Measurements from ENCODE around the gene PDE7B. TPM values are rescaled to one million over a fixed set of nuclear protein-coding genes. Genes with fewer than 3 reads are reported as not detected.
A peak's percentile ranks its signal among the peaks of the same experiment; 100 is the strongest.

The PDE7B gene
- total RNA-seq (2021): 0.05 TPM in 1 of 3 replicates, not detected in the others
- Bru-seq, nascent RNA: percentile 3 among the genes with signal in this experiment
- long read RNA-seq, experiment 1: 0 reads
- long read RNA-seq, experiment 2: 0 reads
- long read RNA-seq, experiment 3: 0 reads

GRCh38 chr6:135851442-135852271 is at the start of gene PDE7B:
Gene PDE7B, plus strand, starts transcription at chr6:135851701.
- H3K4me3 Mint-ChIP-seq: no peak within 1 kb of the TSS
- TF ChIP-seq GRHL2 (CRISPR knock-in tag; IDR thresholded peaks at IDR 0.05; ENCODE audit: insufficient replicate concordance, severe bottlenecking): no peak
- TF ChIP-seq SMAD3 (CRISPR knock-in tag; IDR thresholded peaks at IDR 0.05; ENCODE audit: borderline replicate concordance): no peak
- no peak for TF ChIP-seq GABPB1 (CRISPR knock-in tag; IDR thresholded peaks at IDR 0.05)
- TF ChIP-seq ATF6 (CRISPR knock-in tag; IDR thresholded peaks at IDR 0.05): no peak
- peaks cover 26% of the 10 kb centered on the region for H3K4me1 Mint-ChIP-seq
- no peaks in the 10 kb centered on the region for H3K36me3 Mint-ChIP-seq
- ChIA-PET POLR2A (no interaction called here), CTCF (interaction anchor here (1.3 kb wide), 1 partner anchor 58 kb away, joined by 4 read pairs; no protein-coding TSS in a partner anchor)
- H3K27me3 Mint-ChIP-seq (ENCODE audit: low read depth): no peaks in the 10 kb centered on the region
- peak; percentile 63 for DNase-seq (ENCODE audit: low spot score)
- H3K27ac Mint-ChIP-seq: no peak within 1 kb of the TSS
- peak; percentile 97 for ATAC-seq
- no peaks in the 10 kb centered on the region for H3K9me3 Mint-ChIP-seq

GRCh38 chr6:135801755-135802465 is 49.6 kb upstream of the PDE7B start:
- H3K4me3 Mint-ChIP-seq: no peak overlapping the region
- CTCF ChIA-PET: interaction anchor here (0.9 kb wide), 1 partner anchor 108 kb away, joined by 3 read pairs; no protein-coding TSS in a partner anchor
- POLR2A ChIA-PET: no interaction called here
- TF ChIP-seq ZBTB43 (CRISPR knock-in tag; IDR thresholded peaks at IDR 0.05) (no peak), NR2C2 (CRISPR knock-in tag; IDR thresholded peaks at IDR 0.05) (no peak), ZNF423 (CRISPR knock-in tag; IDR thresholded peaks at IDR 0.05) (no peak), SMAD3 (CRISPR knock-in tag; IDR thresholded peaks at IDR 0.05; ENCODE audit: borderline replicate concordance) (no peak), ZNF138 (CRISPR knock-in tag; conservative IDR thresholded peaks at IDR 0.05) (no peak), ZNF121 (CRISPR knock-in tag; IDR thresholded peaks at IDR 0.05) (no peak), IRF1 (CRISPR knock-in tag; IDR thresholded peaks at IDR 0.05) (no peak), RORB (CRISPR knock-in tag; IDR thresholded peaks at IDR 0.05) (no peak)
- H3K4me1 Mint-ChIP-seq: peaks cover 19% of the 10 kb centered on the region
- H3K27ac Mint-ChIP-seq: no peak overlapping the region
- no peak for DNase-seq (ENCODE audit: low spot score)
- ATAC-seq: no peak
- H3K27me3 Mint-ChIP-seq (ENCODE audit: low read depth): no peaks in the 10 kb centered on the region
- no peaks in the 10 kb centered on the region for H3K36me3 Mint-ChIP-seq
- no peaks in the 10 kb centered on the region for H3K9me3 Mint-ChIP-seq

GRCh38 chr6:135810486-135810885 is 41.0 kb upstream of the PDE7B start:
- ATAC-seq (no peak), DNase-seq (ENCODE audit: low spot score) (no peak)
- peaks cover 11% of the 10 kb centered on the region for H3K9me3 Mint-ChIP-seq
- no peak overlapping the region for H3K27ac Mint-ChIP-seq
- H3K36me3 Mint-ChIP-seq: peaks cover 9% of the 10 kb centered on the region; the same call in 1 of the 2 replicates
- H3K4me3 Mint-ChIP-seq: no peak overlapping the region
- TF ChIP-seq, protein P1, sequence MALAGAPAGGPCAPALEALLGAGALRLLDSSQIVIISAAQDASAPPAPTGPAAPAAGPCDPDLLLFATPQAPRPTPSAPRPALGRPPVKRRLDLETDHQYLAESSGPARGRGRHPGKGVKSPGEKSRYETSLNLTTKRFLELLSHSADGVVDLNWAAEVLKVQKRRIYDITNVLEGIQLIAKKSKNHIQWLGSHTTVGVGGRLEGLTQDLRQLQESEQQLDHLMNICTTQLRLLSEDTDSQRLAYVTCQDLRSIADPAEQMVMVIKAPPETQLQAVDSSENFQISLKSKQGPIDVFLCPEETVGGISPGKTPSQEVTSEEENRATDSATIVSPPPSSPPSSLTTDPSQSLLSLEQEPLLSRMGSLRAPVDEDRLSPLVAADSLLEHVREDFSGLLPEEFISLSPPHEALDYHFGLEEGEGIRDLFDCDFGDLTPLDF (CRISPR knock-in tag; IDR thresholded peaks at IDR 0.05): no peak
- H3K27me3 Mint-ChIP-seq (ENCODE audit: low read depth): no peaks in the 10 kb centered on the region
- peaks cover 43% of the 10 kb centered on the region for H3K4me1 Mint-ChIP-seq
- POLR2A ChIA-PET: no interaction called here
- CTCF ChIA-PET: no interaction called here

Data from WTC11 (cell line).